TTC549 (cell line): ENCODE measurements around the gene USP36.
"Not testable (repeated sequence)": the region's sequence is repeated elsewhere in the genome, so short reads cannot be mapped to it uniquely, and the experiment has no call there.

Experiments
- FAIRE-seq: peaks from 2 replicates; lab custom pipeline; 2012; peaks lifted over from hg19 to GRCh38; lab: Jason Lieb, UNC

Gene USP36

DNA sequence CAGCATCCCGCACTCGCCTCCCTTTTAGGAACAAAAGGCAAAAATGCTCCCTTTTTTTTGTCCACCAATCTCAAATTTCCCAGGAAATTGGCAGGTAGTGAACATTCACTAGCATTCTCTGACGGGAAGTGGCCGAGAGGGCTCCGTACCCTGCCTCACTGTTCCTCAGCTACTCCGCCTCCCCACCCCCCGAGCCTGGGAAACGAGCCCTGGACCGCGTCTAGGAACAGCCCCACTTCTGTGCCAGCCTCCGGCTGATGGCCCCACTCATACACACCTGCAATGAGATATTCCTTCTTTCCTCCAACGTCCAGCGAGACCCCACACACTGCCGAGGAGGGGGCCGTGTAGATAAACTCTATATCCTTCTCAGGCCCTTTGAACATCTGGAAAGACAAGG is 30.0 kb upstream of the USP36 start:
- no peak for FAIRE-seq

DNA sequence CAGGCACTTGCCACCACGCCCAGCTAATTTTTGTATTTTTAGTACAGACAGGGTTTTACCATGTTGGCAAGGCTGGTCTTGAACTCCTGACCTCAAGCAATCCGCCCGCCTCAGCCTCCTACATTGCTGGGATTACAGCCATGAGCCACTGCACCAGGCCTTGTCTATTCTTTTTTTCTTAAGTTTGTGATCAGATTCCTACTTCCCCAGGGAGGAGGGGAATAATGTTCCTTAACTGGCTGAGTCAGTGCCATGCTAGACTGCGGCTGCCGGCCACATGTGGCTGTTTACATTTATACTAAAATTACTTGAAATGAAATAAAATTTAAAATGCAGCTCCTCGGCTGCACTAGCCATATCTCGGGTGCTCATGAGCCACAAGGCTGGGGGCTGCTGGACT is 27.8 kb upstream of the USP36 start:
- no peak for FAIRE-seq

DNA sequence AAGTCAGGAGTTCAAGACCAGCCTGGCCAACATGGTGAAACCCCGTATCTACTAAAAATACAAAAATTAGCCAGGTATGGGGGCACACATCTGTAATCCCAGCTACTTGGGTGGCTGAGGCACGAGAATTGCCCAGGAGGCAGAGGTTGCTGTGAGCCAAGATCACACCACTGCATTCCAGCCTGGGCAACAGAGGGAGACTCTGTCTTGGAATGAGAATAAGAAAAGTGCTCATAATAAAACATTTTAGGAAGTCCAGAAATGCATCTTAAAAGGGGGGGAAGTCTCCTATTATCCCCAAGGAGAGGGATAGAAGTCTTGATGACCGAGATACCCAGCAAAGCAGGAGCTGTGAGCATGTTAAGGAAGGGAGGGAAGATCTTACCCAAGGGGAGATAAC is 26.4 kb upstream of the USP36 start:
- not testable (repeated sequence) for FAIRE-seq

DNA sequence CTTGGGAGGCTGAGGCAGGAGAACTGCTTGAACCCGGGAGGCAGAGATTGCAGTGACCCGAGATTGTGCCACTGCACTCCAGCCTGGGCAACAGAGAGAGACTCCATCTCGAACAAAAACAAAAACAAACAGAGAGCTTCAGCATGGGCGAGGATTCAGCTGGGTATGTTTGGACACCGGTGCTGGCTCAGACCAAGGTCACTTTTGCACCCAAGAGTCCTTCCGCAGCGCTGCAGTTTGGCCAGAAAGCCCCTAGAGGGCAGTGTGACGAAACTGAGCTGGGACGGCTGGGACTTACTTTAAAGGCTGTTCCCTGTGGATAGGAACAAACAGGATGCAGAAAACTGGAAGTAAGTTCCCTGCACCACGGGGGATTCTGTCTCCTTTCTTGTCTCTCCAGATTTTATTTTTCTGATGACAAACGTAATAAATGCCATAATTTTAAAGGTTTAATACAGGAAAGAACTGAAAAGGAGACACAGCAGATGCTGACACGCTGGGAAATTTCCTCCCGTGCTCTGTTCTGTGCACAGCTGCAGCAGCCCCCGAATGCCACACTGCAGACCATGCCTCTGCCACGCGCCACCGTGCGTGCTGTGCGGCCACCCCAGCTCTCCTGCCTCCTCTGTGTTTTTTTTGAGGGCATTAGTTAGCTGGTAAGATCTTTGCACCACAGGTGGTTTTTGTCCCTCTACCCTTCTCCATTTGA is 25.2 kb upstream of the USP36 start:
- FAIRE-seq, result no peak

DNA sequence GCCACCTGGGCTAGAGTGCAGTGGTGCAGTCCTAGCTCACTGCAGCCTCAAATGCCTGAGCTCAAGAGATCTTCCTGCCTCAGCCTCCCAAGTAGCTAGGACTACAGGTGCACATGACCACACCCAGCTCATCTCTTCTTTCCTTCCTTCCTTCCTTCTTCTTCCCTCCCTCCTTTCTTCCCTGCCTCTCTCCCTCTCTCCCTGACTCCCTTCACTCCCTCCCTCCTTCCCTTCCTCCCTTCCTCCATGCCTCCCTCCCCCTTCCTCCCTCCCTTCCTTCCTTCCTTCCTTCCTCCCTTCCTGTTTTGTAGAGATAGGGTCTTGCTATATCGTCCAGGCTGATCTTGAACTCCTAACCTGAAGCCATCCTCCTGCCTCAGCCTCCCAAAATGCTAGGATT is 23.5 kb upstream of the USP36 start:
- FAIRE-seq, result no peak

DNA sequence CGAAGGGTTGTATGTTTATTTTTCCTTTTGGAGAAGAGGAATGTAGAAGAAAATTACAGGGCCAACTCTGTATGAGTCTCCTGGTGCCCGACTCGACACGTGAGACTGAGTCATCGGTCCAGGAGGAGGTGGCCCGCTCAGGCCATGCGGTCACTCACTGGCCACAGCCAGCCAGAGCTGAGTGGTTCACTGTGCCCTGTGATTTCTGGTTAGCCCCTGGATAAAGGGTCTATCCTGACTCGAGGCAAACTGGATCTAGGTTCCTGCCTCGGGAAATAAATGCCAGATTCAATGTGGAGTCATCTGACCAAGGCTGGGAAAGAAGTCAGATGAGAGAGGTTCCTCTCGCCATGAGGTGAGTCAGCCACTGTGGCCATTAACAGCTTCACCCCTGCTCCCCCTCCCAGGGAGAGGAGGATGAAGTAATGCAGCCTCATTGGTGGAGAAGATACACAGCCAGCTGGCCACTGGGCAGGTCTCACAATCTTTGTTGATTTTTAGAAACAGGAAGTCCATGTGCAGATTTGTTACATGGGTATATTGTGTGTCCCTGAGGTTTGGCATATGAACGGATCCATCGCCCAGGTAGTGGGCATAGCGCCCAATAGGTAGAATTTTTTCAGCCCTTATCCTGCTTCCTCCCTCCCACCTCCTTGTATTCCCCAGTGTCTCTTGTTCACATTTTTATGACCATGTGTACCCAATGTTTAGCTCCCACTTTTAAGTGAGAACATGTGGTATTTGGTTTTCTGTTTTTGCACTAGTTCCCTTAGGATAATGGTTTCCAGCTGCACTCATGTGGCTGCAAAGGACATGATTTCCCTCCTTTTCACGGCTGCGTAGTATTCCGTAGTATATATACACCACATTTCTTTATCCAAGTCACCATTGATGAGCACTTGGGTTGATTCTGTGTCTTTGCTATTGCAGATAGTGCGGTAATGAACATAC is 21.7 kb upstream of the USP36 start:
- no peak for FAIRE-seq

DNA sequence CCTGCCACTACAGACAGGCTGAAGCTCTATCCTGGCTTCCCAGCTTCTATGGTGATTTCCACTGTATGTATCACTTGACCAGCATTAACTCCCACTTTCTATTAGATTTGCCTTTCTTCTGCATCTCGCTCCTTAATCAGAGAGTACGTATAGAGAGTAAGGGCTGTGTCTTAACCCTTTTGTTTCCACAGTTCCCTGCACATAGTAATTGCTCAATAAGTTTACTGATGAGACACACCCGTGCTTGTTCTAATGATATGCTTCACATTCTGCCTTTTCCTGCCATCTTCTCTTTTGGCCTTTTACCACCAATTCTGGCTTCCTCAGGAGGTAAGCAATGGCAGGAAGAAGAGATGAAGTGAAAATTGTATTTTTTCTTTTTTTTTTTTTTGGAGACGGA is 20.6 kb upstream of the USP36 start:
- no peak for FAIRE-seq

DNA sequence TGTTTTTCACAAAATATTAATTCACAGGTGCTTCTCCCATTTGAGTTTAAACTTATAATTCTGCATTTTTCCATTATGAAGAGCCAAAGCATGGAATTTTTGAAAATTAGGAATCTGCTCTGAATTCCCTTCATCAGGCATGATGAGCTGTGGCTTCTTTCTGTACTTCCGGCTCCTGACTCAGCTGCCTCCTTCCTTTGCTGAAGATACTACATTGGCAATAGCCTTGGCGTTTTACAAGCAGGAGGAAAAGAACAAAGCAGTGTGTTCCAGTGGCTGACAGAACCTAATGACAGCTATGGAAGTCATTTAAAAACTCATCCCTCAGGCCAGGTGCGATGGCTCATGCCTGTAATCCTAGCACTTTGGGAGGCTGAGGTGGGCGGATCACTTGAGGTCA is 18.4 kb upstream of the USP36 start:
- FAIRE-seq, result no peak

DNA sequence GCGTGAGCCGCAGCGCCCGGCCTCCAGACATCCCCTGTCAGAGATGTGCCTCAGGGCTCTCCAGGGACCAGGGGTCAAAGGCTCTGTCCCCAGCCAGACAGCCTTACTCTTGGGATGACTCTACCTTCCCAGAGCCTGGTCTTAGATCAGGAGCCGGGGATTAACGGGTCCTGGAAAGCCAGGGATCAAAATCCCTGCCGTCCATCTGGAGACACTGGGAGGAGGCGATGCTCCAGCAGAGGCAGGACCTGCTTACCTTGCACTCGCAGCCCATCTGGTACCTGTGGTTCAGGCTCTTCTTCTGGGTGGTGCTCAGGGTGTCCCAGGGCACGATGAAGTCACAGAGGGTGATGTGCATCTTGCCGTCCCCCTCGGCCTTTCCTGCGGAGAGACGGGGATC is 16.7 kb upstream of the USP36 start:
- no peak for FAIRE-seq

DNA sequence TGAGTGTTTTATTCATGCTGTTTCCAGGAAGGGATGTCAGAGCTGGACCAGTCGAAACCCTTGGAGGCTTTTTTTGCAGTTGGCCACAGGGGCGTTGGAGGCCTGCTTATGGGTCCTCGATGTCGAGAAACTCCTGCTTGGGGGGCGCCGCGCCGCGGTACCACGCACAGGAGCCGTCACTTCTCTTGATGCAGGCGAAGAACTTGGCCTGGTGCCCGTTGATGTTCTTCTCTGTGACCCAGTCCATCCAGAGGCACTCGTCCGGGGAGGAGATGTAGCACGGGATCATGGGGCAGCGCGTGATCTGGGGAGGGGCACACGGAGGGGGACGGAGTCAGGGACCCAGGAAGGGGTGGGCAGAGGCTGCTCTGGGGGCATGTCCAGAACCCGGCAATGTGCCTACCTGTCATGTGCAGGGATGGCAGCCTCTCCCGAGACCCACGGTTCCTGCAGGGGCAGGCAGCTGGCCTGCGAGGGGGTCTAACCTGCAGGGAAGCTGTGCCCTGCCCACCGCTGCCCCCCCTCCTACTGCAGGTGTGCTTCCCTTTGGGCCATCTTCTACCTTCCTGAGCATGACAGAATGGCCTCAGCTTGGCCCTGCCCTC is 15.0 kb upstream of the USP36 start:
- FAIRE-seq, result no peak

DNA sequence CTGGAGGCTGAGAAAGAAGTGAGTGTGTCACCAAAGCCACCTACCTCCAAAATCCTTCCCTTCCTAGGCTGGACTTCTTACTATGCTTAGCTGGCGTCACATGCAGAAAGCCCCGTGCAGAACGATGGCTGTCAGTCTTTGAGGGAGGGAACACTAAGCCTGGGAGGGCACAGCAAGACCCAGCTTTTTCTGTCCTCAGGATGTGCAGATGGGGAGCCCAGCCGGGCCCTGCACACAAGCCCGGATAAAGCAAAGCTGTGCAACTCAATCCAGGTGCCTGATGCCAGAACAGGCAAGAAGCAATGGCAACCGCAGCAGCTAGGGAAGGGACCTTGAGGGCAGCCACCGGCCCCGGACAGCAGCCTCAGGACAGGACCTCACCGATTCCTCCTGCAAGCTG is 13.9 kb upstream of the USP36 start:
- no peak for FAIRE-seq

DNA sequence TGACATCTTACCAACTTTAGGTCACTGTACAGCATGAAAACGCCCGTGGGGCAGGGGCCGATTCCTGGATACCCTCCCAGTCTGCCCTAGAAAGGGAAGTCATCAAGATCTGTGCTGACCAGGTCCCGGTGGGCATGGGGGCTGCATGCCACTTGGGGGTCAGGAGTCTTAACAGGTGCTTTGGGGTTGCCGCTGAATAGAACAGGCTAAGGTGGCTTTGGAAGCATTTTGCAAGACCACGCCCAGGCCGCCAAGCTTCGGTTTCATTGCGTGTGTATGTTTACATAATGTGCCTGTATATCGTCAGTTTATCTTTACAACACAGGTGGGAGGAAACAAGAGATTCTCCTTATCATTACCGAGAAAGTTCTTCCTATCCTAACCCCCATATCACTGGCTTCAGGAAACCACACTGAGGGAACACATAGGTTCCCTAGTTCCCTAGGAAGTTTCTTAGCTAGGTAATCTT is 13.3 kb upstream of the USP36 start:
- FAIRE-seq, result no peak

DNA sequence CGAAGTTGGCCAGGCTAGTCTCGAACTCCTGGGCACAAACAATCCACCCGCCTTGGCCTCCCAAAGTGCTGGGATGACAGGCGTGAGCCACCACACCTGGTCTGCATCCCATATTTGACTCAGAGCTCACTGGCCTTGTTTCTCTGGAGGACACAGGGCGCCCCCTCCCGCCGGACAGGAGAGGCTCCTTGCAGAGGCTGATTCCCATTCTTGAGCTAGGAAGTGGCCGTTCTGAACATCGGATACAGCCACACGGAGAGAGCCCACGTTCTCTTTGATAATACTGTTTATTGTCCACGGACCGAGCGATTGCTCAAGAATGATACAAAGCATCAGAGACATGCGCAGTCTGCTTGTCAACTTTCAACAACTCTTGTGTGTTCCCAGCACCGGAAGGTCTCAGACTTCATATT is 12.1 kb upstream of the USP36 start:
- no peak for FAIRE-seq

DNA sequence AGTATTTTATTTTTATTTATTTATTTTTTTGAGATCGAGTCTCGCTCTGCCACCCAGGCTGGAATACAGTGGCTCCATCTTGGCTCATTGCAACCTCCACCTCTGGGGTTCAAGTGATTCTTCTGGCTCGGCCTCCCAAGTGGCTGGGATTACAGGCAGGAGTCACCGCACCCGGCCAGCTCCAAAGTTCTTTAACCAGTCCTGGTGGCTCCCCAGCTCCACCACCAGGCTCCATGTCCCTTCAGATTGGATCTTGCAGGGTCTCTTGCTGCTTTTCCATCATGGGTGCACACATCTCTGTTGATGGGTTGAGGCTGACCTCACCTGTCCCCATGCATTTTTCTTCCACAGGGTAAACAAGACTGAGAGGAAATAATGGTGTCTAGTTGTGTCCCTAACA is 8.4 kb upstream of the USP36 start:
- FAIRE-seq, result no peak

DNA sequence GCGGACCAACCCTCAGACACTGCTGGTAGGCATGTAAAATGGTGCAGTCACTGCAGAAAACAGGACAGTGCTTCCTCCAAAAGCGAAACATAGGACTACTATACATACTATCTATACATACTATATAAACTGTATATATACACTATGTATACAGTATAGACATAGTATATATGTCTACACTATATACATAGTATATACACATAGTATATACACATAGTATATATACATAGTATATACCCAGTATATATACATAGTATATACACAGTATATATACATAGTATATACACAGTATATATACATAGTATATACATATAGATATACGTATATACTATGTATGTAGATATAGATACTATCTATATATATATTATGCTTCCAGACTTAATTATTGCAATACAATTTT is 6.4 kb upstream of the USP36 start:
- no peak for FAIRE-seq

DNA sequence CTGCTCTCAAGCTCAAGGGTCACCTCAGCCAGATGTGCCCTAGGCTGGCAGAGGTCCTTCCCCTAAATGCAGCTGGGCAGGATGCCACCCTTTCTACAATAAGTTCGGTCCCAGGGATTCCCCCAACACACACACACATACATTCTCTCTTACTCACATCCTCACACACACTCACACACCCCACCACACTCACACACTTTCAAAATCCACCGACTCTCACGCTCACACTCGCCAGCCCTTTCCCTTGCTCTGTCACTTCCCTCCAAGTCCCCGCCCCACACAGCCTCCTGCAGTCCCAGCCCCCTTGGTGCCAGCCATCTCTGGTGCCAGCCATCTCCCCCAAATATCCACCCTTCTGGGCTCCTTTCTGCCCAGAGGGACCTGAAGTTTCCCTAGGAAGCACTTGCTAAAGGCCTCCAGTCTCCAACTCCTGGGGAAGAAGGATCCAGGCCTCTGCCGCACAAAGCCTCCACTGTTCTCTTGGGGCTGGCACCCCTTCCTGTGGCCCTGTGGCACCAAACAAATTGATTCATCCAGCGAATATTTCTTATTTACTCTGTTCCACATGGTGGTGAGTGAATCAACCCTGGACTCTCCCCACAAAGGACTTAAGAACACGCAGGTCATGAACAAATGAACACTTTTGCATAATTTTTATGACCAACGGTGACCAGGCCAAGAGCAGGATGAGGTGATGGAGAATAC is 3.8 kb upstream of the USP36 start:
- no peak for FAIRE-seq

DNA sequence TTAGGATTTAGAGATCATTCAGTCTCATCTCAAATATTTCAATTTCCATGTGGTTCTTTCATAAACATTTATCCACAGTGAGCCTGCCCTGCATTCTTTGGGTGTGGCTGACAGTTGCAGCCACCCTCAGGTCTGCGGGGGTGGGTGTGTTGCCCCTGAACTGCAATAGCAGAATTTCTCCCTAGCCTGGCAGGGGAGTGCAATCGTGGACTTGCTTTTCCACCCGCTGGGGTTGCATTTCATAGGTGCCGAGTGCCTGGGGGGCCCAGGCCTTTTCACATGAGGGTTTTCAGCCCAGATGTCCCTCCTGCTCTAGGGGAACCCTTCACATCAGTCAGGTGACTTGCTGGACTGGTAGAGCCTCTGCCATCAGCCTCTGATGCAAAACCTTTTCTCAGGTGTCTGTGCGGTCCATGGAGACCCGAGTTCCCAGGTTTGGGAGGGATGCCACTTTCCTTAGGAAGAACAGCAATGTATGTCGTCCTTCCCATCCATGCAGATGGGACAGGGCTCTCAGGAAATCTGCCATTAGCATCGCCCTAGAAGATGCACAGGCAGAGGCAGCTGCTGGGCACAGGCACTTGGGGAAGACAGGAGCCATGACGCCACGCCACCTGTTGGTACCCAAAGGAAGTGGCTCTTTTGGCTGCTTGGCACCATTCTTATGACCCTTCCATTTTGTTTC is 2.4 kb upstream of the USP36 start:
- FAIRE-seq, result no peak

DNA sequence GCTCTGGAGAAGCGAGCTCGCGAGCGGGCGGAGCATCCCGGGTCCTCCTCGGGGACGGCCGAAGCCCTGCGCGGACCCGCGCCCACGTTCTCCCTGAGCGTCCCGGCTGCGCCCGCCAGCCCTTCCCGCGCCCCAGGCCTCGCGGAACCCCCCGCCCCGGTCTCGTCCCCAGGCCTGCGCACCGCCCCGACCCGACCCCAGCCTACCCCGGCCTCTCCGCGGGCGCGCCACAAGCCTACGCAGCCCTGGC is 159 bp downstream of the USP36 start:
- FAIRE-seq, result no peak

DNA sequence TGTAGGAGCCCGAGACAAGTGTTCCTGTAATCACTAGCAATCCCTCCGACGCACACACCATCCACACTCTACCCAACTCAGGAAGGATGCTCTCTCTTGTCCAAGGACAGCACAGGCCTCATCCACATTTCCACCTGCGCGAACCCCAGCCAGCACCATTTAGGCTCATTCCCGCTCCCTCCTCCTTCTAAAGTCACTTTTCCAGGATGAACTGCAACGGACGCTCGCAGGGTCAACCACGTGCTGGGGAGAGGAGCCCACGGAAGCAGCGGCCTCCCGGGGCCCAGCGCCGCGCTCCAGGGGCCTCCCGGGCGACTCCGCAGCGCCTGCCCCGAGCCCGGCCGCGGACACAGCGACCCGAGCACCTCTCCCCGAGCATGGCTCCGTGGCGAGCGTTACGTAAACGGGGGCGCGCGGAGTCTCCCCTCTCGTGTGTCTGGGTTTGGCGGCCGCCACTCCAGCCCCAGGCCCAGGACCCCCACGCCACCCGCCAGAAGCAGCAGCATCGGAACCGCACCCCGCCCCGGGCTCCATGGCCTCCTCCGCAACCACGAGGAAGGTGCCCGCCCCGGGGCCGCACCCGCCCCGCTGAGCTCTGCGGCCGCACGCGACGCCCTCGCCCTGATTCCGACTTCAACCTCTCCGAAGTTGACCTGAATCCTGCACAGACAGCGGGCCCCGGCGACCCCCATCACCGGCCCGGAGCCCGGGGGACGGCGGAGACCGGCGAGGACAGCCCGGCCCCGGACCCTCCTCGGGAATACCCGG is 668 bp downstream of the USP36 start:
- no peak for FAIRE-seq

DNA sequence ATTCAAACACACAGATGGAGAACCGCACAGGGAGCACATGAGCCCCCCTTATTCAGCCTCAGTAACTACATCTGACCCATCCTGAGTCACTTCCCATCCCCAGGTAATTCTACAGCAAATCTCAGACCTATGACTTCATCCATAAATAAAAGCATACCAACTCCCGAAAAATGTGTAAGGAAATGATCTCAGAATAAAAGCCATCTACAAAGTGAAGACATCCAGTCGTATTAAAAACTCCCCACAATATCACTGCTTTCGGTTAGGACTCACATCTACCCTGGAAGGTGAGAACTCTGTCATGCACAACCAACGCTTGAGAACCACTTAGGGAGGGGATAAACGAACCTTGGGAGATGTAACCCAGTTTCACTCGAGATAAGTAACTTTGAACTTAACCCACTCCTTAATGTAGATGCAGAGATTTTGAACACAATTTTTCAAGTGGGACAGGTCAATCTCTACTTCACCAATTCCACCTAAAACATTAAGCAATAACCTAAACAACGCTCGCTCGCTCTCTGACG is 1.3 kb downstream of the USP36 start:
- no peak for FAIRE-seq

DNA sequence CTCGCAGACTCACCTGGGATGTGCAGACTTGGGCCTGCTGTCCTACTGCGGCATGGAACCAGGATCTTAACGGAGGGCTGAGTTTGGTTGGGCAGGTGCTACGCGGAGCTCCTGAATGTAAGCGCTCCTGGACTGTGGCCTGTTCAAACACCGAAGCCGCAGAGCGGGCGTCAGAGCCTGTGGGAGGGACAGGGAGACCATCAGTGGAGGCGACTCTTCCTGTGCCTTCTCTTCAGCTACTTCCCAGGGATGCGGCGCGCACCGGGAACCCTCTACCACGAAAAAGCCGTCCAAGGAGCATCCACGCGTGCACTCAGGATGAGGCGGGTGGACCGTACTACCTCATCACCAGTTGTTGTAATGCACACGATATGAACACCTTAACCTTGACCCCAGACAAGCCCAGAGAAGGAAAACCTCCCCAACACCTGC is 2.0 kb downstream of the USP36 start:
- FAIRE-seq, result no peak
